CD4-positive, alpha-beta memory T cell (primary cell): ENCODE measurements around the gene ANK2. TPM values are rescaled to one million over a fixed set of nuclear protein-coding genes. Genes with fewer than 3 reads are reported as not detected.

ENCODE experiments used
- CTCF ChIA-PET: fragments of 350-600 bp; sonication (Branson Sonifier 250); formaldehyde crosslinking; loops from one replicate; lab custom pipeline; 2021; ENCODE audit warnings: inconsistent platforms; ENCODE audit not compliant: partially characterized antibody; lab: Charles Lee
- POLR2A ChIA-PET: fragments of 350-600 bp; sonication (Branson Sonifier 250); formaldehyde crosslinking; loops from one replicate; lab custom pipeline; 2021; ENCODE audit not compliant: partially characterized antibody; lab: Charles Lee
- DNase-seq, 5 donors: peaks; one replicate each; pipeline versions ENCODE4 v3.0.0 to v3.0.0-alpha.2; 2020 to 2022; ENCODE audit warnings: mixed read lengths in 1 of 5
- H3K27ac ChIP-seq: one replicate; pipeline ENCODE4 v1.7.0; 2013; ENCODE audit warnings: low read depth, low read length
- H3K27me3 ChIP-seq: 2 replicates; pipeline ENCODE4 v1.7.0; 2013; ENCODE audit warnings: mild to moderate bottlenecking, low read length, moderate library complexity; ENCODE audit not compliant: insufficient read depth
- H3K36me3 ChIP-seq: 2 replicates; pipeline ENCODE4 v1.7.0; 2013; ENCODE audit warnings: mild to moderate bottlenecking, low read length, moderate library complexity; ENCODE audit not compliant: insufficient read depth
- H3K4me1 ChIP-seq: 2 replicates; pipeline ENCODE4 v1.7.0; 2013; ENCODE audit warnings: mild to moderate bottlenecking, low read length, moderate library complexity; ENCODE audit not compliant: insufficient read depth
- H3K4me3 ChIP-seq, 2 donors: one replicate each; pipeline ENCODE4 v1.7.0; 2013; ENCODE audit warnings: low read length in 2 of 2, mild to moderate bottlenecking in 1 of 2
- H3K9me3 ChIP-seq, 2 donors: one replicate each; pipeline ENCODE4 v1.7.0; 2013; ENCODE audit warnings: low read length in 2 of 2, control low read depth in 1 of 2; ENCODE audit not compliant: control insufficient read depth in 1 of 2
- H3K27ac Mint-ChIP-seq, 7 donors: one replicate each; pipeline ENCODE4 v1.8.0; 2020 to 2021; ENCODE audit warnings: mixed read lengths in 7 of 7, mild to moderate bottlenecking in 6 of 7, inconsistent platforms in 3 of 7, moderate library complexity in 3 of 7
- H3K27me3 Mint-ChIP-seq, 2 donors: one replicate each; pipeline ENCODE4 v1.8.0; 2020 to 2021; ENCODE audit warnings: mixed read lengths in 2 of 2
- H3K36me3 Mint-ChIP-seq, 2 donors: one replicate each; pipeline ENCODE4 v1.8.0; 2020 to 2021; ENCODE audit warnings: mixed read lengths in 2 of 2, inconsistent platforms in 1 of 2, mild to moderate bottlenecking in 1 of 2
- H3K4me1 Mint-ChIP-seq, 4 donors: one replicate each; pipeline ENCODE4 v1.8.0; 2020 to 2021; ENCODE audit warnings: mixed read lengths in 4 of 4, mild to moderate bottlenecking in 1 of 4
- H3K4me3 Mint-ChIP-seq, 8 donors: one replicate each; pipeline ENCODE4 v1.8.0; 2020 to 2021; ENCODE audit warnings: mixed read lengths in 8 of 8, mild to moderate bottlenecking in 7 of 8, moderate library complexity in 6 of 8, inconsistent platforms in 3 of 8
- H3K9me3 Mint-ChIP-seq, 8 donors: one replicate each; pipeline ENCODE4 v1.8.0; 2020 to 2021; ENCODE audit warnings: mixed read lengths in 8 of 8, mild to moderate bottlenecking in 5 of 8, inconsistent platforms in 3 of 8, moderate library complexity in 1 of 8
- intact Hi-C: fragments of 100-400 bp; cut with micrococcal nuclease; formaldehyde crosslinking; loops from one replicate; pipeline ENCODE4 v1.15.1; 2023
- polyA plus RNA-seq, 2 donors: library from polyadenylated mRNA; unstranded; fragments of 300-500 nt; fragmentation: Illumina TruSeq; gene quantifications; one replicate each; pipeline ENCODE4 v1.2.3, GENCODE V29; 2021
- total RNA-seq, 2 experiments: library from RNA; stranded (reverse); gene quantifications; one replicate each; pipeline ENCODE4 v1.2.3, GENCODE V29; 2021

The ANK2 gene
- total and polyA plus RNA-seq, 4 experiments from 2014 or later: not detected

DNA sequence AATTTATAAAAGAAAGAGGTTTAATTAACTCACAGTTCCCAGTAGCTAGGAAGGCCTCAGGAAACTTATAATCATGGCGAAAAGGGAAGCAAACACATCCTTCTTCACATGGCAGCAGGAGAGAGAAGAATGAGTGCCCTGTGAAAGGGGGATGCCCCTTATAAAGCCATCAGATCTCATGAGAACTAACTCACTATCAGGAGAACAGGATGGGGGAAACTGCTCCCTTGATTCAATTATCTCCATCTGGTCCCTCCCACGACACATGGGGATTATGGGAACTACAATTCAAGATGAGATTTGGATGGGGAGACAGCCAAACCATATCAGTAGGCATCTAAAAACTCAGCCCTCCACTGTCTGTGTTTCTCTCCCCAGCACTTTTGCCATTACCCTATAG, 22.4 kb downstream of the ANK2 start:
- ChIA-PET POLR2A (no interaction called here), CTCF (no interaction called here)
- Mint-ChIP-seq H3K27ac (no peak overlapping the region), H3K9me3 (peaks cover 0 to 2% (median 0%) of the 10 kb centered on the region in 8 donors), H3K4me3 (no peak overlapping the region), H3K36me3 (no peaks in the 10 kb centered on the region), H3K4me1 (no peaks in the 10 kb centered on the region), H3K27me3 (peaks cover 0 to 3% of the 10 kb centered on the region in 2 donors)
- H3K4me1 ChIP-seq: no peaks in the 10 kb centered on the region
- no peak overlapping the region for H3K4me3 ChIP-seq
- H3K9me3 ChIP-seq: no peaks in the 10 kb centered on the region
- intact Hi-C loops: no loop called here
- no peaks in the 10 kb centered on the region for H3K27me3 ChIP-seq
- no peak for DNase-seq
- H3K36me3 ChIP-seq: no peaks in the 10 kb centered on the region
- H3K27ac ChIP-seq: no peak overlapping the region

GRCh38 chr4:113073451-113074005, 24.1 kb downstream of the ANK2 start:
- Mint-ChIP-seq H3K27me3 (no peaks in the 10 kb centered on the region), H3K27ac (no peak overlapping the region), H3K9me3 (no peaks in the 10 kb centered on the region), H3K36me3 (no peaks in the 10 kb centered on the region), H3K4me3 (no peak overlapping the region), H3K4me1 (no peaks in the 10 kb centered on the region)
- H3K9me3 ChIP-seq: no peaks in the 10 kb centered on the region
- no peak for DNase-seq
- ChIA-PET POLR2A (no interaction called here), CTCF (no interaction called here)
- H3K4me1 ChIP-seq: no peaks in the 10 kb centered on the region
- no peaks in the 10 kb centered on the region for H3K36me3 ChIP-seq
- no peak overlapping the region for H3K4me3 ChIP-seq
- H3K27me3 ChIP-seq: no peaks in the 10 kb centered on the region
- no peak overlapping the region for H3K27ac ChIP-seq
- intact Hi-C loops: no loop called here

- CTCF ChIA-PET: no interaction called here
- intact Hi-C loops: no loop called here
- Histone ChIP-seq H3K36me3 (no peaks in the 10 kb centered on the region), H3K9me3 (no peaks in the 10 kb centered on the region), H3K27me3 (no peaks in the 10 kb centered on the region), H3K27ac (no peak overlapping the region), H3K4me1 (no peaks in the 10 kb centered on the region), H3K4me3 (no peak overlapping the region)
- H3K27me3 Mint-ChIP-seq: no peaks in the 10 kb centered on the region
- H3K9me3 Mint-ChIP-seq: no peaks in the 10 kb centered on the region
- no peak for DNase-seq
- no peaks in the 10 kb centered on the region for H3K36me3 Mint-ChIP-seq
- no peak overlapping the region for H3K4me3 Mint-ChIP-seq
- POLR2A ChIA-PET: no interaction called here
- H3K4me1 Mint-ChIP-seq: no peaks in the 10 kb centered on the region
- no peak overlapping the region for H3K27ac Mint-ChIP-seq
Measured at GRCh38 chr4:113077575-113077974, 28.1 kb downstream of the ANK2 start.

- intact Hi-C loops: no loop called here
- Mint-ChIP-seq H3K27ac (no peak overlapping the region), H3K4me1 (no peaks in the 10 kb centered on the region), H3K36me3 (no peaks in the 10 kb centered on the region), H3K4me3 (no peak overlapping the region), H3K9me3 (no peaks in the 10 kb centered on the region), H3K27me3 (no peaks in the 10 kb centered on the region)
- Histone ChIP-seq H3K4me3 (no peak overlapping the region), H3K4me1 (no peaks in the 10 kb centered on the region), H3K9me3 (no peaks in the 10 kb centered on the region), H3K27ac (no peak overlapping the region), H3K36me3 (no peaks in the 10 kb centered on the region), H3K27me3 (no peaks in the 10 kb centered on the region)
- ChIA-PET POLR2A (no interaction called here), CTCF (no interaction called here)
- no peak for DNase-seq
Measured at GRCh38 chr4:113078066-113078465, 28.6 kb downstream of the ANK2 start.

DNA sequence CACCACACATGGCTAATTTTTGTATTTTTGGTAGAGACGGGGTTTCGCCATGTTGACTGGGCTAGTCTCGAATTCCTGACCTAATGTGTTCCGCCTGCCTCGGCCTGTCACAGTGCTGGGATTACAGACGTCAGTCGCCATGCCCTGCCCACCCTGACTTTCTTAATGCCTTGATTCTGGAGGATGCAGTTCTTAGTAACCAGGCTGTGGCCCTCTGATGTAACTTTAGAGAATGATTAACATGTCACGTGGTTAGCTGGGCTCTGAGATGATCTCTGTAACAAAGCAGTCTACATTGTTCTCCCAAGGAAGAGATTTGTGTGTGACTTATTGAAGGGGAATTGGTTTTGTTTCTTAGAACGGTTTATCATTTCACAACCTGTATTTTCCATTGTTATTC, 30.6 kb downstream of the ANK2 start:
- intact Hi-C loops: no loop called here
- no peak for DNase-seq
- no peaks in the 10 kb centered on the region for H3K27me3 ChIP-seq
- no peaks in the 10 kb centered on the region for H3K4me1 Mint-ChIP-seq
- no peak overlapping the region for H3K4me3 ChIP-seq
- H3K27ac Mint-ChIP-seq: no peak overlapping the region
- no peak overlapping the region for H3K4me3 Mint-ChIP-seq
- POLR2A ChIA-PET: no interaction called here
- peaks cover 0 to 1% of the 10 kb centered on the region in 2 donors for H3K27me3 Mint-ChIP-seq
- no peaks in the 10 kb centered on the region for H3K9me3 ChIP-seq
- H3K27ac ChIP-seq: no peak overlapping the region
- H3K4me1 ChIP-seq: no peaks in the 10 kb centered on the region
- no peaks in the 10 kb centered on the region for H3K9me3 Mint-ChIP-seq
- CTCF ChIA-PET: no interaction called here
- H3K36me3 Mint-ChIP-seq: no peaks in the 10 kb centered on the region
- no peaks in the 10 kb centered on the region for H3K36me3 ChIP-seq

GRCh38 chr4:113080624-113081023, 31.2 kb downstream of the ANK2 start:
- POLR2A ChIA-PET: no interaction called here
- H3K36me3 Mint-ChIP-seq: no peaks in the 10 kb centered on the region

DNA sequence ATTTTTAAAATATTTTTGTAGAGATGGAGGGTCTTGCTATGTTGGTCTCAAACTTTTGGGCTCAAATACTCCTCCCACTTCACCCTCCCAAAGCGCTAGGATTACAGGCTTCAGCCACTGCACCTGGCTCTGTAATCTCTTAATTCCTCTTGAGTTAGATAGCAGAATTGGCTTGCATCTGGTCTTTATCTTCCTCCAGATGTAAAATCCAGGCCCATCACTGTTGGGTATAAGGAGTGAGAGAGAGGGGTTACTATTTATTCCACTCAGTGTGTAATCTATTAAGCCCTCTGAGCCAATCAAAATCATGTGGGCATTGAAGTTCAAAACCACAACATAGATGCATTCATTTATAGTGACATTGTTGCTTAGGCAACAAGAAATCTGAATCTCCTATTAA, 33.9 kb downstream of the ANK2 start:
- Mint-ChIP-seq H3K9me3 (no peaks in the 10 kb centered on the region), H3K27ac (no peak overlapping the region), H3K4me1 (no peaks in the 10 kb centered on the region), H3K27me3 (peaks cover 0 to 1% of the 10 kb centered on the region in 2 donors), H3K4me3 (no peak overlapping the region), H3K36me3 (no peaks in the 10 kb centered on the region)
- H3K4me1 ChIP-seq: no peaks in the 10 kb centered on the region
- ChIA-PET POLR2A (no interaction called here), CTCF (no interaction called here)
- no peaks in the 10 kb centered on the region for H3K9me3 ChIP-seq
- intact Hi-C loops: no loop called here
- H3K4me3 ChIP-seq: no peak overlapping the region
- H3K27ac ChIP-seq: no peak overlapping the region
- no peaks in the 10 kb centered on the region for H3K27me3 ChIP-seq
- no peak for DNase-seq
- H3K36me3 ChIP-seq: no peaks in the 10 kb centered on the region

More at GRCh38 chr4:113080624-113081023, 31.2 kb downstream of the ANK2 start:
- Mint-ChIP-seq H3K27me3 (peaks cover 0 to 1% of the 10 kb centered on the region in 2 donors), H3K27ac (no peak overlapping the region), H3K4me1 (no peaks in the 10 kb centered on the region), H3K4me3 (no peak overlapping the region), H3K9me3 (no peaks in the 10 kb centered on the region)
- Histone ChIP-seq H3K36me3 (no peaks in the 10 kb centered on the region), H3K27me3 (no peaks in the 10 kb centered on the region), H3K27ac (no peak overlapping the region), H3K9me3 (no peaks in the 10 kb centered on the region), H3K4me3 (no peak overlapping the region), H3K4me1 (no peaks in the 10 kb centered on the region)
- intact Hi-C loops: no loop called here
- CTCF ChIA-PET: no interaction called here
- DNase-seq: no peak
